DND-41 (cell line): ENCODE results near the gene FBXL20.

Experiments used
- ATAC-seq: fragments of 200-7000 bp; cut with Tn5 transposase; 3 replicates; pipeline ENCODE4 v1.9.1; 2021; ENCODE audit warnings: low read depth; ENCODE audit not compliant: insufficient read depth
- DNase-seq: peaks from one replicate; pipeline ENCODE4 v3.0.0-alpha.2; 2020
- H2AFZ ChIP-seq: 2 replicates; pipeline ENCODE4 v1.6.0; 2012; ENCODE audit warnings: low read depth, low read length
- H3K27ac ChIP-seq: 2 replicates; pipeline ENCODE4 v1.5.1; 2012; ENCODE audit warnings: low read length, inconsistent platforms
- H3K27me3 ChIP-seq: fragments of 200-600 bp; sonication (generic); 2 replicates; pipeline ENCODE4 v1.6.0; 2012; ENCODE audit warnings: low read length, mild to moderate bottlenecking, inconsistent platforms; ENCODE audit not compliant: insufficient read depth, poor library complexity
- H3K36me3 ChIP-seq: 2 replicates; pipeline ENCODE4 v1.5.1; 2012; ENCODE audit warnings: low read length, inconsistent platforms; ENCODE audit not compliant: insufficient read depth
- H3K4me1 ChIP-seq: 2 replicates; pipeline ENCODE4 v1.5.1; 2012; ENCODE audit warnings: mild to moderate bottlenecking, low read length; ENCODE audit not compliant: insufficient read depth
- H3K4me2 ChIP-seq: 2 replicates; pipeline ENCODE4 v1.6.0; 2012; ENCODE audit warnings: mild to moderate bottlenecking, moderate library complexity, low read length, inconsistent platforms; ENCODE audit not compliant: insufficient read depth
- H3K4me3 ChIP-seq, 2 experiments: fragments of 200-600 bp in 1 of 2; shearing (Covaris generic) in 1 of 2; 2 replicates each; pipeline ENCODE4 v1.5.1; 2012 to 2016; ENCODE audit warnings: inconsistent platforms in 2 of 2, low read length in 2 of 2, mild to moderate bottlenecking in 2 of 2, low read depth in 1 of 2, moderate library complexity in 1 of 2
- H3K79me2 ChIP-seq: 2 replicates; pipeline ENCODE4 v1.6.0; 2012; ENCODE audit warnings: low read length, inconsistent platforms; ENCODE audit not compliant: insufficient read depth
- H3K9ac ChIP-seq: 2 replicates; pipeline ENCODE4 v1.6.0; 2012; ENCODE audit warnings: low read depth, mild to moderate bottlenecking, inconsistent platforms, low read length, moderate library complexity
- H3K9me3 ChIP-seq: 2 replicates; pipeline ENCODE4 v1.5.1; 2012; ENCODE audit warnings: low read length, moderate library complexity, mild to moderate bottlenecking, inconsistent platforms; ENCODE audit not compliant: insufficient read depth, severe bottlenecking
- H4K20me1 ChIP-seq: 2 replicates; pipeline ENCODE4 v1.6.0; 2012; ENCODE audit warnings: low read length; ENCODE audit not compliant: insufficient read depth
- EZH2 ChIP-seq: IDR thresholded peaks from 3 replicates; pipeline ENCODE4 v1.6.1; 2012; ENCODE audit warnings: borderline replicate concordance, low read depth, mild to moderate bottlenecking, moderate library complexity, low read length, inconsistent platforms; ENCODE audit not compliant: severe bottlenecking
- TF ChIP-seq, protein P1 (sequence below): IDR thresholded peaks from 2 replicates; pipeline ENCODE4 v1.5.1; 2012; ENCODE audit warnings: borderline replicate concordance, low read length, moderate library complexity, mild to moderate bottlenecking; ENCODE audit not compliant: poor library complexity, severe bottlenecking; ENCODE audit errors: extremely low read depth

FBXL20 gene, protein sequence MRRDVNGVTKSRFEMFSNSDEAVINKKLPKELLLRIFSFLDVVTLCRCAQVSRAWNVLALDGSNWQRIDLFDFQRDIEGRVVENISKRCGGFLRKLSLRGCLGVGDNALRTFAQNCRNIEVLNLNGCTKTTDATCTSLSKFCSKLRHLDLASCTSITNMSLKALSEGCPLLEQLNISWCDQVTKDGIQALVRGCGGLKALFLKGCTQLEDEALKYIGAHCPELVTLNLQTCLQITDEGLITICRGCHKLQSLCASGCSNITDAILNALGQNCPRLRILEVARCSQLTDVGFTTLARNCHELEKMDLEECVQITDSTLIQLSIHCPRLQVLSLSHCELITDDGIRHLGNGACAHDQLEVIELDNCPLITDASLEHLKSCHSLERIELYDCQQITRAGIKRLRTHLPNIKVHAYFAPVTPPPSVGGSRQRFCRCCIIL

GRCh38 chr17:39401412-39402243 is at the start of gene FBXL20:
Gene FBXL20, minus strand, starts transcription at chr17:39401626. Its CDS starts 224 bp downstream, at chr17:39401402.
- Histone ChIP-seq H3K4me2 (peak within 1 kb of the TSS; percentile 78), H3K4me3 (peak within 1 kb of the TSS; percentile 79 to 100), H2AFZ (peak within 1 kb of the TSS; percentile 99), H3K4me1 (peaks cover 27% of the 10 kb centered on the region), H4K20me1 (peaks cover 14% of the 10 kb centered on the region; the same call in 1 of the 2 replicates), H3K27me3 (no peaks in the 10 kb centered on the region), H3K9ac (peak within 1 kb of the TSS; percentile 84), H3K9me3 (no peaks in the 10 kb centered on the region), H3K36me3 (peaks cover 9% of the 10 kb centered on the region), H3K27ac (peak within 1 kb of the TSS; percentile 81), H3K79me2 (peaks cover 40% of the 10 kb centered on the region)
- peak; percentile 92 for DNase-seq
- ATAC-seq: peak; percentile 79
- TF ChIP-seq EZH2: no peak
- TF ChIP-seq, protein P1, sequence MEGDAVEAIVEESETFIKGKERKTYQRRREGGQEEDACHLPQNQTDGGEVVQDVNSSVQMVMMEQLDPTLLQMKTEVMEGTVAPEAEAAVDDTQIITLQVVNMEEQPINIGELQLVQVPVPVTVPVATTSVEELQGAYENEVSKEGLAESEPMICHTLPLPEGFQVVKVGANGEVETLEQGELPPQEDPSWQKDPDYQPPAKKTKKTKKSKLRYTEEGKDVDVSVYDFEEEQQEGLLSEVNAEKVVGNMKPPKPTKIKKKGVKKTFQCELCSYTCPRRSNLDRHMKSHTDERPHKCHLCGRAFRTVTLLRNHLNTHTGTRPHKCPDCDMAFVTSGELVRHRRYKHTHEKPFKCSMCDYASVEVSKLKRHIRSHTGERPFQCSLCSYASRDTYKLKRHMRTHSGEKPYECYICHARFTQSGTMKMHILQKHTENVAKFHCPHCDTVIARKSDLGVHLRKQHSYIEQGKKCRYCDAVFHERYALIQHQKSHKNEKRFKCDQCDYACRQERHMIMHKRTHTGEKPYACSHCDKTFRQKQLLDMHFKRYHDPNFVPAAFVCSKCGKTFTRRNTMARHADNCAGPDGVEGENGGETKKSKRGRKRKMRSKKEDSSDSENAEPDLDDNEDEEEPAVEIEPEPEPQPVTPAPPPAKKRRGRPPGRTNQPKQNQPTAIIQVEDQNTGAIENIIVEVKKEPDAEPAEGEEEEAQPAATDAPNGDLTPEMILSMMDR: no peak

GRCh38 chr17:39450847-39451581 is 49.6 kb upstream of the FBXL20 start, which contains the start of gene MED1:
Gene MED1, minus strand, starts transcription at chr17:39451263. Its CDS starts 201 bp downstream, at chr17:39451062.
- Histone ChIP-seq H3K4me1 (peaks cover 35% of the 10 kb centered on the region), H3K9me3 (no peaks in the 10 kb centered on the region), H3K27me3 (no peaks in the 10 kb centered on the region), H3K79me2 (peaks cover 52% of the 10 kb centered on the region), H3K9ac (peak within 1 kb of the TSS; percentile 72), H4K20me1 (peaks cover 10% of the 10 kb centered on the region), H3K36me3 (peaks cover 22% of the 10 kb centered on the region), H3K4me3 (peak within 1 kb of the TSS; percentile 64), H3K4me2 (peak within 1 kb of the TSS; percentile 72), H3K27ac (peak within 1 kb of the TSS; percentile 79), H2AFZ (peak within 1 kb of the TSS; percentile 81)
- DNase-seq (peak; percentile 97), ATAC-seq (peak; percentile 94)
- TF ChIP-seq EZH2: no peak
- TF ChIP-seq, protein P1: no peak

- peaks cover 32% of the 10 kb centered on the region for H3K36me3 ChIP-seq
- ATAC-seq: no peak
- peaks cover 10% of the 10 kb centered on the region for H4K20me1 ChIP-seq
- H3K9ac ChIP-seq: peak overlapping the region; percentile 72
- peaks cover 35% of the 10 kb centered on the region for H3K4me1 ChIP-seq
- H3K9me3 ChIP-seq: no peaks in the 10 kb centered on the region
- no peak for DNase-seq
- H3K4me2 ChIP-seq: peak overlapping the region; percentile 72
- H3K79me2 ChIP-seq: peaks cover 58% of the 10 kb centered on the region
- H3K27ac ChIP-seq: peak overlapping the region; percentile 79; the same call in 1 of the 2 replicates
- H2AFZ ChIP-seq: no peak overlapping the region
- H3K27me3 ChIP-seq: no peaks in the 10 kb centered on the region
- no peak for TF ChIP-seq EZH2
- TF ChIP-seq, protein P1: no peak
- H3K4me3 ChIP-seq: peak overlapping the region; percentile 64
These were observed 48.6 kb upstream of the FBXL20 start for GRCh38 chr17:39450051-39450450.
